Ascending aorta (tissue), 2 donors: ENCODE measurements around the gene CENPF. TPM values are rescaled to one million over a fixed set of nuclear protein-coding genes. Genes with fewer than 3 reads are reported as not detected.

ENCODE experiments used
- DNase-seq, 2 donors: peaks; one replicate each; pipeline ENCODE4 v3.0.0-alpha.2; 2019; ENCODE audit warnings: low spot score in 2 of 2
- H3K27ac ChIP-seq, 2 donors: fragments of 200-600 bp; sonication (generic); one replicate each; pipeline ENCODE4 v1.5.1; 2016 to 2017; ENCODE audit warnings: mild to moderate bottlenecking in 1 of 2
- H3K27me3 ChIP-seq: fragments of 200-600 bp; sonication (generic); one replicate; pipeline ENCODE4 v1.5.1; 2017
- H3K36me3 ChIP-seq, 2 donors: fragments of 200-600 bp; sonication (generic); one replicate each; pipeline ENCODE4 v1.5.1; 2016
- H3K4me1 ChIP-seq, 2 donors: fragments of 200-600 bp; sonication (generic); one replicate each; pipeline ENCODE4 v1.5.1; 2016 to 2017; ENCODE audit warnings: mild to moderate bottlenecking in 1 of 2
- H3K4me3 ChIP-seq, 2 donors: fragments of 200-600 bp; sonication (generic); one replicate each; pipeline ENCODE4 v1.5.1; 2016 to 2017; ENCODE audit warnings: mild to moderate bottlenecking in 1 of 2
- H3K9me3 ChIP-seq, 2 donors: fragments of 200-600 bp; sonication (generic); one replicate each; pipeline ENCODE4 v1.5.1; 2016
- intact Hi-C: fragments of 100-400 bp; cut with DNase I; formaldehyde crosslinking; loops from one replicate; pipeline ENCODE4 v1.15.1; 2023
- total RNA-seq: library from RNA; depleted of rRNA; stranded (reverse); fragments of >200 nt; gene quantifications from one replicate; pipeline ENCODE4 v1.1.0, GENCODE V29; 2016
- TF ChIP-seq, protein P1 (sequence below), 3 experiments: fragments of 200-600 bp in 2 of 3; fragments of 450-650 bp in 1 of 3; sonication (generic) in 2 of 3; IDR thresholded peaks; one replicate each; pipeline ENCODE4 v1.5.1; 2016 to 2019; ENCODE audit warnings: antibody characterized with exemption in 3 of 3, mild to moderate bottlenecking in 1 of 3, moderate library complexity in 1 of 3

Gene CENPF
- total RNA-seq, 1 donor from 2014 or later = 0.53 TPM

DNA sequence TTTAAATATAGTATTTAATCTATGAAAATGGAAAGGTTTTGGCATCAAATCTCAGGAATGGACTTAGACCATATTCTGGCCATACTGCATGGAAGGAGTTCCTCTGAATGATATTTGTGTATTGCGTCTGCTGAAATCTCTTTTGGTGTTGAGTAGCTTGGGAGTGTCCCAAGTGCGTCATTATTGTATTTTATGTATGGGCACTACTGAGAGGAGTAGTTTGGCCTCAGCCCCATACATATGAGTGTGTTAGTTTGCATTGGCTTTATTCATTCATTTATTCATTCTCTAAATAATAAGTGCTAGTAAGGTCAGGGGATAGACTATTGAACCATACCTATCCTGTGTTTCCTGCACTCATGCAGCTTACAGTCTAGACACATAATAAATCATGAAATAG, 46.6 kb downstream of the CENPF start:
- Histone ChIP-seq H3K27me3 (no peaks in the 10 kb centered on the region), H3K4me1 (no peaks in the 10 kb centered on the region), H3K27ac (no peak overlapping the region), H3K36me3 (no peaks in the 10 kb centered on the region), H3K9me3 (no peaks in the 10 kb centered on the region), H3K4me3 (no peak overlapping the region)
- TF ChIP-seq, protein P1, sequence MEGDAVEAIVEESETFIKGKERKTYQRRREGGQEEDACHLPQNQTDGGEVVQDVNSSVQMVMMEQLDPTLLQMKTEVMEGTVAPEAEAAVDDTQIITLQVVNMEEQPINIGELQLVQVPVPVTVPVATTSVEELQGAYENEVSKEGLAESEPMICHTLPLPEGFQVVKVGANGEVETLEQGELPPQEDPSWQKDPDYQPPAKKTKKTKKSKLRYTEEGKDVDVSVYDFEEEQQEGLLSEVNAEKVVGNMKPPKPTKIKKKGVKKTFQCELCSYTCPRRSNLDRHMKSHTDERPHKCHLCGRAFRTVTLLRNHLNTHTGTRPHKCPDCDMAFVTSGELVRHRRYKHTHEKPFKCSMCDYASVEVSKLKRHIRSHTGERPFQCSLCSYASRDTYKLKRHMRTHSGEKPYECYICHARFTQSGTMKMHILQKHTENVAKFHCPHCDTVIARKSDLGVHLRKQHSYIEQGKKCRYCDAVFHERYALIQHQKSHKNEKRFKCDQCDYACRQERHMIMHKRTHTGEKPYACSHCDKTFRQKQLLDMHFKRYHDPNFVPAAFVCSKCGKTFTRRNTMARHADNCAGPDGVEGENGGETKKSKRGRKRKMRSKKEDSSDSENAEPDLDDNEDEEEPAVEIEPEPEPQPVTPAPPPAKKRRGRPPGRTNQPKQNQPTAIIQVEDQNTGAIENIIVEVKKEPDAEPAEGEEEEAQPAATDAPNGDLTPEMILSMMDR (IDR thresholded peaks at IDR 0.05) = no peak
- no peak for DNase-seq
- intact Hi-C loops = no loop called here

DNA sequence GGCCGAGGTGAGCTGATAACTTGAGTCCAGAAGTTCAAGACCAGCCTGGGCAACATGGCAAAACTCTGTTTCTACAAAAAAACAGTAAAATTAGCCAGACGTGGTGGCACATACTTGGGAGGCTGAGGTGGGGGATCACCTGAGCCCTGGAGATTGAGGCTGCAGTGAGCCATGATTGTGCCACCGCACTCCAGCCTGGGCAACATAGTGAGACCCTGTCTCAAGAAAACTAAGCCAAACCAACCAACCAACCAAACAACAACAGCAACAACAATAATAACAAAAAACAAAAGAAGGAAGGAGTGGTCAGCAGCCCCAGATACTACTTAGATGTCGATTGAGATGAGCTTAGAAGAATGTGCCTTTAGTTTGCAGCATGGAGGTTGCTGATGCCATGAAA, 47.7 kb downstream of the CENPF start:
- Histone ChIP-seq H3K27ac (no peak overlapping the region), H3K36me3 (no peaks in the 10 kb centered on the region), H3K27me3 (no peaks in the 10 kb centered on the region), H3K9me3 (no peaks in the 10 kb centered on the region), H3K4me1 (no peaks in the 10 kb centered on the region), H3K4me3 (no peak overlapping the region)
- TF ChIP-seq, protein P1 (IDR thresholded peaks at IDR 0.05) = no peak
- intact Hi-C loops = no loop called here
- DNase-seq = no peak

DNA sequence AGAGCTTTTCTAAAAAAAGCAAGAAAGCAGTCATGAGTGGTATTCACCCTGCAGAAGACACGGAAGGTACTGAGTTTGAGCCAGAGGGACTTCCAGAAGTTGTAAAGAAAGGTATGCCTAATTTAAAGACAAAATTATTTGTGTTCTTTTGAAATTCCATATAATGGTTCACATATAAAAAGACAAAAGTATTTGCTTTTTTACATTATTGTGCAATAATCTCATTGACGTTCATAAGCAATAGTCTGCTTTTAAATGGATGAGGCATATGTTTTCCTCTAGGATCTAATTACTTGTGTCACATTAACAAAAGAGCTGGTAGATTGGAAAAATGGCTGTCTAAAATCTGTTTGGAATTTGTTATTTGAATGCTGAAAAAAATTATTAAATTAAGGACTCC, 54.3 kb downstream of the CENPF start:
- TF ChIP-seq, protein P1 (IDR thresholded peaks at IDR 0.05) = no peak
- DNase-seq = no peak
- no peaks in the 10 kb centered on the region for H3K9me3 ChIP-seq
- no peaks in the 10 kb centered on the region for H3K27me3 ChIP-seq
- no peaks in the 10 kb centered on the region for H3K36me3 ChIP-seq
- intact Hi-C loops = no loop called here
- H3K4me3 ChIP-seq = no peak overlapping the region
- H3K27ac ChIP-seq = no peak overlapping the region
- H3K4me1 ChIP-seq = no peaks in the 10 kb centered on the region

DNA sequence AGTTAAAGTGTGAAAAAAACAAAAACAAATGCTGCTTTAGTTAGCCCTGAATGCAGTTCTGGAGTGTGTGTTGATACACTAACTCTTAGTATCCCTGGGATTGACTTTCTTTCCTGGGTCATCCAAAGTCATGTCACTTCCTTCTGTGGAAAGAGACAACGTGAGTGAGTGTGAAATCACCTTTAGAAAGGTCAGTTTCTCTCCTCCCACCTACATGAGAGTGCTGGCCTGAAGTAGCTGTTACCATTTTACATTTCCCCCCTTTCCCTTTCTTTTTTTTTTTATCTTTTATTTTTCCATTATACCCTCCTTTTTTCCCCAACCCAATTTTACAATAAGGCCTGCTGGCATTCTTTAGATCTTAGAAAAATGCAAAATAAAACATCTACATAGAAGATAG, 55.2 kb downstream of the CENPF start:
- Histone ChIP-seq H3K27me3 (no peaks in the 10 kb centered on the region), H3K4me1 (no peaks in the 10 kb centered on the region), H3K27ac (no peak overlapping the region), H3K9me3 (no peaks in the 10 kb centered on the region), H3K4me3 (no peak overlapping the region), H3K36me3 (no peaks in the 10 kb centered on the region)
- intact Hi-C loops = no loop called here
- no peak for DNase-seq
- TF ChIP-seq, protein P1 (IDR thresholded peaks at IDR 0.05) = no peak

DNA sequence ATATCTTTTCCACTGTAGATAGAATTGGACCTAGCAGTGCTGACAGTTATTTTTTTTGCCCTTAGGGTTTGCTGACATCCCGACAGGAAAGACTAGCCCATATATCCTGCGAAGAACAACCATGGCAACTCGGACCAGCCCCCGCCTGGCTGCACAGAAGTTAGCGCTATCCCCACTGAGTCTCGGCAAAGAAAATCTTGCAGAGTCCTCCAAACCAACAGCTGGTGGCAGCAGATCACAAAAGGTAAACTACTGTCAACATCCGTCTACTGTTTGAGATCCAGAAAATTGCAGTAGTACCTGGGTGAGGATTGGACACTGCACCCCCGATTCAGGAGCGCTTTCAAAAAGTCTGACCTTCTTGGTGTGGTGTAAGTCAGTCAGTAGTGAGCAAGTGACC, 55.8 kb downstream of the CENPF start:
- Histone ChIP-seq H3K27ac (no peak overlapping the region), H3K4me3 (no peak overlapping the region), H3K9me3 (no peaks in the 10 kb centered on the region), H3K36me3 (no peaks in the 10 kb centered on the region), H3K27me3 (no peaks in the 10 kb centered on the region), H3K4me1 (no peaks in the 10 kb centered on the region)
- intact Hi-C loops = no loop called here
- TF ChIP-seq, protein P1 (IDR thresholded peaks at IDR 0.05) = no peak
- no peak for DNase-seq

DNA sequence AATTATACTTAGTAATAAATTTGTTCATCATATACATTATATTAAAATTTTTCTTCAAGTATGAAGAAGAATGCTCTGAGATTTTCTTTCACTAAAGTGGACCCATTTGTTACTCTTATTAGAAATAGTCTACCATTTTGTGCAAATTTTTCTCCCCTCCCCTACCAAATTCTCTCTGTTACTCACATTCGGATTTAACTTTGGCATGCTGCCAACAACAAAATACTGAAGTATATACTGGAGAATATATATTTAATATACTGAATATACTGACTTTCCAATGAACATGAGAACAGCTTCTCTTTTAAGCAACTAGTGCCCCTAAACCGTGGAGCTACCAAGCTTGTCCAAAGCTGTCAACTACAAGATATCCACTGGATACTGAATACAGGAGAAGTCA, 57.2 kb downstream of the CENPF start:
- no peak overlapping the region for H3K4me3 ChIP-seq
- no peaks in the 10 kb centered on the region for H3K36me3 ChIP-seq
- no peaks in the 10 kb centered on the region for H3K27me3 ChIP-seq
- no peak for DNase-seq
- no peaks in the 10 kb centered on the region for H3K9me3 ChIP-seq
- H3K4me1 ChIP-seq = no peaks in the 10 kb centered on the region
- TF ChIP-seq, protein P1 (IDR thresholded peaks at IDR 0.05) = no peak
- H3K27ac ChIP-seq = no peak overlapping the region
- intact Hi-C loops = no loop called here
